Nasal cavity respiratory epithelium epithelial cell of viscerocranial mucosa (primary cell): Measurements from ENCODE around the gene CSTF3. TPM values are rescaled to one million over a fixed set of nuclear protein-coding genes. Genes with fewer than 3 reads are reported as not detected.

Source experiments
- total RNA-seq: library from RNA; depleted of rRNA; stranded (reverse); fragments of >200 nt; gene quantifications from 2 replicates; pipeline ENCODE4 v1.2.3, GENCODE V29; 2014

Gene CSTF3
- total RNA-seq, result 28.0 and 31.5 TPM in 2 replicates

DNA sequence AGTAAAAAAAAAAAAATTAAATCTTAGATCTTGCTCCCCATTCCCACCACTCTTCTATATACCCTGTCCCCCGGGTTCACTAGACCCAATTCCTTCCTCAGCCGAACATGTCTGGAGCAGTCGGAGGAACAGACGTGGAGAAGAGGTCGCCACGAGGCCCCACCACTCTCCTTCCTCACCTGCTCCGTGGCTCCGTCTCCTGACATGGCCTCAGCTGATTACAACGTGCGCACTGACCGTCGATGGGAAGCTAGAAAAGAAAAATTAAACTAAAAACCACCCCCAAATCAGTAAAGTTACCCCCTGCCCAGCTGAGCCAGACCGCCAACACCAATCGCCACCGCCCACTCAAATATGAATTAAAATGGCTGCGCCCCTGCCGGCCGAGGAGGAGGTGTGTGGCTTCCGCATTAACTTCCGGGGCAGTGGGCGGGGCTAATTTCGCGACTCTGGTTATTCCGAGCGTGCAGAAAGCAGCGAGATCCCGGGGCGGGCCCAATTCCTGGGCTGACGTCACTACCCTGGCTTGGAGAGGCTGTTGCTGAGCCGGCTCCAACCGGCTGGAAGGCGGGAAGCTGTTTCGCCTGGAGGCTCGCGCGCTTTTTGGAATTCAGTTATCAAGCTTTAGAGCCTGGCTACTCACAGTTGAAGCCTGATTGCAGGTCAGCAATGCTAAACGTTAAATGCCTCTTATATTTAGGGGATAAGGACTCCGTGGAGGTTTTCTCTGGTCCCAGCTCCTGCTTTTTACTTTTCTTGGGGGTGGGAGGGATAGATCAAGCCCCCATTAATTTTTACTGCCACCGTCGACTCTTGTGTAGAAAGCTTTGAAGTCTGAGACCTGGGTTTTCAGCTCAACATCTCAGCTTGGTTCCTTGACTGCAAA is at the start of gene CSTF3:
Gene CSTF3 (minus strand): TSS at position 361 of the 886 bp plus-strand sequence. CDS start 155 bp downstream, at position 206.

GRCh38 chr11:33039274-33040032 is 121.8 kb downstream of the CSTF3 start, which contains the start of gene TCP11L1:
Gene TCP11L1, plus strand, starts transcription at chr11:33039572. Its CDS starts 4,202 bp downstream, at chr11:33043774.

Other genes starting within 250 kb of the CSTF3 start
- 2.7 and 3.1 TPM in 2 replicates for gene DEPDC7, start 145.6 kb downstream of the CSTF3 start, total RNA-seq
- 17.1 and 19.9 TPM in 2 replicates for gene TCP11L1, start 121.9 kb downstream of the CSTF3 start, total RNA-seq
- gene HIPK3, start 95.9 kb upstream of the CSTF3 start, total RNA-seq, result 98.8 and 136 TPM in 2 replicates
- 0.34 and 4.5 TPM in 2 replicates for gene KIAA1549L, start 214.6 kb upstream of the CSTF3 start, total RNA-seq